Adrenal gland (tissue), 12 donors: ENCODE measurements around the gene SLC22A2. TPM values are rescaled to one million over a fixed set of nuclear protein-coding genes. Genes with fewer than 3 reads are reported as not detected.

Source experiments
- DNase-seq, 7 donors: peaks; one replicate each; pipeline ENCODE4 v3.0.0-alpha.2; 2019 to 2020
- H3K27ac ChIP-seq, 5 donors: fragments of 200-600 bp; sonication (generic) in 4 of 5; 1 replicate in 3 of 5; 2 replicates in 2 of 5; pipeline versions ENCODE4 v1.5.1 to v1.8.0; 2016 to 2020; ENCODE audit warnings: mild to moderate bottlenecking in 1 of 5
- H3K27me3 ChIP-seq: fragments of 200-600 bp; 2 replicates; pipeline ENCODE4 v1.8.0; 2021
- H3K36me3 ChIP-seq, 2 donors: fragments of 200-600 bp; replicated peaks in 1 of 2; 1 replicate in 1 of 2; 2 replicates in 1 of 2; pipeline versions ENCODE4 v1.5.1 to v1.8.0; 2018 to 2022
- H3K4me1 ChIP-seq, 2 donors: fragments of 200-600 bp; replicated peaks in 1 of 2; 1 replicate in 1 of 2; 2 replicates in 1 of 2; pipeline versions ENCODE4 v1.5.1 to v1.8.0; 2018 to 2021
- H3K4me3 ChIP-seq, 4 donors: fragments of 200-600 bp; sonication (generic) in 3 of 4; one replicate each; pipeline ENCODE4 v1.5.1; 2016 to 2018
- H3K9me3 ChIP-seq, 3 donors: fragments of 200-600 bp; sonication (generic) in 1 of 3; replicated peaks in 1 of 3; 1 replicate in 2 of 3; 2 replicates in 1 of 3; pipeline versions ENCODE4 v1.5.1 to v1.8.0; 2016 to 2021
- POLR2A ChIP-seq, 2 donors: fragments of 450-650 bp; IDR thresholded peaks; one replicate each; pipeline ENCODE4 v1.6.1; 2017; ENCODE audit warnings: antibody characterized with exemption in 2 of 2, mild to moderate bottlenecking in 2 of 2, moderate library complexity in 1 of 2
- WGBS, 4 donors: extraction: QIAGEN DNeasy Blood & Tissue Kit in 2 of 4; methylation state at CpG; one replicate each; pipeline versions ENCODE4 v1.1.5 to v1.1.7; 2013 to 2017; 5-methylcytosine and 5-hydroxymethylcytosine counted together
- intact Hi-C, 2 donors: fragments of 100-400 bp; cut with DNase I; formaldehyde crosslinking; loops; one replicate each; pipeline versions ENCODE4 v1.14.1 to v1.15.0; 2022 to 2023
- polyA plus RNA-seq, 3 donors: library from polyadenylated mRNA; stranded (reverse); fragments of 200-250 nt in 2 of 3; fragments of 350-450 nt in 1 of 3; fragmentation: Illumina TruSeq in 1 of 3; extraction: RNeasy Lipid Tissue Mini Kit (QIAGEN cat#74804) in 1 of 3; gene quantifications; one replicate each; pipeline ENCODE4 v1.2.3, GENCODE V29; 2013 to 2014
- total RNA-seq, 9 donors: library from RNA; depleted of rRNA in 4 of 9; stranded (reverse); fragments of >200 nt in 4 of 9; fragments of 120-200 nt in 1 of 9; fragmentation: NEBNext Ultra II Directional in 1 of 9; extraction: Animal tissue kit (Norgen Biotek cat#: 25700) in 1 of 9; gene quantifications; one replicate each; pipeline versions ENCODE4 v1.1.0 to v1.2.4, GENCODE V29; 2013 to 2023
- TF ChIP-seq, protein P1 (sequence below), 6 experiments: fragments of 450-650 bp in 4 of 6; fragments of 200-600 bp in 2 of 6; sonication (generic) in 1 of 6; IDR thresholded peaks; 1 replicate in 5 of 6; 2 replicates in 1 of 6; pipeline versions ENCODE4 v1.5.1 to v1.8.0; 2016 to 2021; ENCODE audit warnings: antibody characterized with exemption in 6 of 6, mild to moderate bottlenecking in 2 of 6, moderate library complexity in 1 of 6
- donor health status: healthy with polysubstance abuse.
- donor health status: Bipolar disorder and iron deficiency.
- donor health status: DM: yes; HTN: yes; CAD: no.
- donor health status: DM: no; HTN: no; CAD: no.
- donor health status: DM: no; HTN: no; CAD: no.
- donor health status: DM: yes; HTN: yes; CAD: no.

The SLC22A2 gene
- total and polyA plus RNA-seq, 12 donors = not detected

- Histone ChIP-seq H3K36me3 (no peaks in the 10 kb centered on the region), H3K4me1 (no peaks in the 10 kb centered on the region), H3K4me3 (no peak overlapping the region), H3K27ac (no peak overlapping the region), H3K27me3 (no peaks in the 10 kb centered on the region), H3K9me3 (no peaks in the 10 kb centered on the region)
- intact Hi-C loops = no loop called here
- TF ChIP-seq, protein P1, sequence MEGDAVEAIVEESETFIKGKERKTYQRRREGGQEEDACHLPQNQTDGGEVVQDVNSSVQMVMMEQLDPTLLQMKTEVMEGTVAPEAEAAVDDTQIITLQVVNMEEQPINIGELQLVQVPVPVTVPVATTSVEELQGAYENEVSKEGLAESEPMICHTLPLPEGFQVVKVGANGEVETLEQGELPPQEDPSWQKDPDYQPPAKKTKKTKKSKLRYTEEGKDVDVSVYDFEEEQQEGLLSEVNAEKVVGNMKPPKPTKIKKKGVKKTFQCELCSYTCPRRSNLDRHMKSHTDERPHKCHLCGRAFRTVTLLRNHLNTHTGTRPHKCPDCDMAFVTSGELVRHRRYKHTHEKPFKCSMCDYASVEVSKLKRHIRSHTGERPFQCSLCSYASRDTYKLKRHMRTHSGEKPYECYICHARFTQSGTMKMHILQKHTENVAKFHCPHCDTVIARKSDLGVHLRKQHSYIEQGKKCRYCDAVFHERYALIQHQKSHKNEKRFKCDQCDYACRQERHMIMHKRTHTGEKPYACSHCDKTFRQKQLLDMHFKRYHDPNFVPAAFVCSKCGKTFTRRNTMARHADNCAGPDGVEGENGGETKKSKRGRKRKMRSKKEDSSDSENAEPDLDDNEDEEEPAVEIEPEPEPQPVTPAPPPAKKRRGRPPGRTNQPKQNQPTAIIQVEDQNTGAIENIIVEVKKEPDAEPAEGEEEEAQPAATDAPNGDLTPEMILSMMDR (IDR thresholded peaks at IDR 0.05) = no peak
- TF ChIP-seq POLR2A (IDR thresholded peaks at IDR 0.05) = no peak
- 62 to 70% (median 67%) methylated on average over 14 of the region's 14 CpGs for whole genome bisulfite sequencing, 4 donors
- DNase-seq = no peak
These were observed 1.7 kb upstream of the SLC22A2 start for GRCh38 chr6:160260367-160260766.

DNA sequence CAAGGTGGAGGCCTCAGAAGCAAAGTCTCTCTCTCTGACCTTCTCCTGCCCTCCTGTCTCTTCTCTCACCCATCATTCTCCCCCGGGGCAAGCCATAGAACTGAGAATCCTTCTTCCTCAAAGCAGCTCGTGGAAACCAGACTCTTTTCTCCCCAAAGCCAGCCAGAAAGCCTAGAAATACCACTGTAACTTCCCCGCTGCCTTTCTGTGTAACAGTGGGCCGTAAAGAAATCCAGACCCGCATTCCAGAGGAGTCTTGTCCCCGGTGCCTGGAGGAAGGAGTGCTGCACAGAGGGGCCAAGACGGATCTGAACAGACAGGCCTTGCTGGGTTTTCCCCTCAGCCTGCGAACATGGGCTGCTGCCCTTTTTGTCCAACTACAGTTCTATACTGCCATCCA, 977 bp upstream of the SLC22A2 start:
- intact Hi-C loops = no loop called here
- no peaks in the 10 kb centered on the region for H3K9me3 ChIP-seq
- 54 to 76% (median 73%) methylated on average over 8 of the region's 8 CpGs for WGBS, 4 donors
- no peak for DNase-seq
- no peaks in the 10 kb centered on the region for H3K36me3 ChIP-seq
- no peak for TF ChIP-seq POLR2A (IDR thresholded peaks at IDR 0.05)
- TF ChIP-seq, protein P1 (IDR thresholded peaks at IDR 0.05) = no peak
- H3K4me3 ChIP-seq = no peak overlapping the region
- no peaks in the 10 kb centered on the region for H3K27me3 ChIP-seq
- no peaks in the 10 kb centered on the region for H3K4me1 ChIP-seq
- H3K27ac ChIP-seq = no peak overlapping the region

- Histone ChIP-seq H3K36me3 (no peaks in the 10 kb centered on the region), H3K9me3 (no peaks in the 10 kb centered on the region), H3K4me1 (no peaks in the 10 kb centered on the region), H3K27ac (no peak overlapping the region), H3K27me3 (no peaks in the 10 kb centered on the region), H3K4me3 (no peak overlapping the region)
- intact Hi-C loops = no loop called here
- TF ChIP-seq POLR2A (IDR thresholded peaks at IDR 0.05) = no peak
- TF ChIP-seq, protein P1 (IDR thresholded peaks at IDR 0.05) = no peak
- 91 to 96% (median 93%) methylated on average over 7 to 8 of the region's 8 CpGs for WGBS, 4 donors
- no peak for DNase-seq
These were observed 463 bp upstream of the SLC22A2 start for GRCh38 chr6:160259143-160259425.

DNA sequence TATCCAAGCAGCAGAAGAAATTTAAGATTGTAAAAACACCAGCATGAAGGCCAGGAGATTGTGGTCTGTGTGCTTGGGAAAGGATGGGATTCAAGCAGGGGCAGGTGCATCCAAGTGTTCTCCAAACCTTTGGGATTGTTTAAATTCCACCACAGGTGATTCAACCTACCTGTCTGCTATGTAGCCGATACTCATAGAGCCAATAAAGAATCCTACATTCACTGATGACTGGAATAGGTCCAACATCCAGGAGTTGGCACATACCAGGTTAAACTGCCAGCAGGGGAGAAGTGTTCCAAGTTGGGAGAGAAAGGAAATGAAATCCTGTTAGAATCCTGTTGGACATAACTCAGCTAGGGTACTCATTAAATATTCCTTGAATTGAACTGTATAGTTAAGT, 2.2 kb downstream of the SLC22A2 start:
- intact Hi-C loops = no loop called here
- no peaks in the 10 kb centered on the region for H3K9me3 ChIP-seq
- H3K4me1 ChIP-seq = no peaks in the 10 kb centered on the region
- DNase-seq = no peak
- no peak for TF ChIP-seq POLR2A (IDR thresholded peaks at IDR 0.05)
- TF ChIP-seq, protein P1 (IDR thresholded peaks at IDR 0.05) = no peak
- H3K4me3 ChIP-seq = no peak overlapping the region
- no peak overlapping the region for H3K27ac ChIP-seq
- H3K36me3 ChIP-seq = no peaks in the 10 kb centered on the region
- H3K27me3 ChIP-seq = no peaks in the 10 kb centered on the region
- WGBS, 4 donors = 95 to 100% (median 98%) methylated on average over 1 of the region's 1 CpG
